HepG2 (cell line): ENCODE data around the gene UBTD1. TPM values are rescaled to one million over a fixed set of nuclear protein-coding genes. Genes with fewer than 3 reads are reported as not detected.
A peak's percentile ranks its signal among the peaks of the same experiment; 100 is the strongest.

Experiments used
- HOXA3 ChIP-seq: sonication (generic); formaldehyde crosslinking; IDR thresholded peaks from 2 replicates; pipeline ENCODE4 v1.5.0; 2020; ENCODE audit warnings: missing genetic modification reagents
- IKZF4 ChIP-seq: sonication (generic); formaldehyde crosslinking; IDR thresholded peaks from 2 replicates; pipeline ENCODE4 v1.5.1; 2020; ENCODE audit warnings: borderline replicate concordance, mild to moderate bottlenecking, low read depth, missing genetic modification reagents; ENCODE audit errors: not compliant biosample characterization
- KDM2A ChIP-seq: sonication (generic); formaldehyde crosslinking; IDR thresholded peaks from 2 replicates; pipeline ENCODE4 v1.4.0; 2020; ENCODE audit warnings: low read depth, missing genetic modification reagents, borderline replicate concordance
- NR2F2 ChIP-seq: IDR thresholded peaks from 2 replicates; pipeline ENCODE4 v1.6.1; 2012; ENCODE audit warnings: low read depth, inconsistent platforms, borderline replicate concordance
- PHB2 ChIP-seq: fragments of 450-650 bp; IDR thresholded peaks from 2 replicates; pipeline ENCODE4 v1.6.1; 2018; ENCODE audit not compliant: partially characterized antibody
- ZNF451 ChIP-seq: sonication (generic); formaldehyde crosslinking; IDR thresholded peaks from 2 replicates; pipeline ENCODE4 v1.5.0; 2020; ENCODE audit warnings: mild to moderate bottlenecking, missing genetic modification reagents
- polyA plus RNA-seq, 8 experiments: library from polyadenylated mRNA; depleted of rRNA in 3 of 8; stranded (reverse) in 7 of 8; unstranded in 1 of 8; fragments of >200 nt; fragmentation: Illumina TruSeq in 4 of 8; extraction: Trizol in 4 of 8; gene quantifications; 2 replicates each; pipeline versions ENCODE4 v1.2.1 to v1.2.3, GENCODE V29; 2011 to 2016; ENCODE audit warnings: low read depth in 4 of 8, missing spikeins in 1 of 8, mixed read lengths in 1 of 8; ENCODE audit not compliant: insufficient read depth in 1 of 8
- total RNA-seq, 5 experiments: library from RNA; depleted of rRNA; stranded (reverse); fragments of >200 nt; fragmentation: Illumina TruSeq; extraction: Trizol; gene quantifications; 2 replicates each; pipeline ENCODE4 v1.2.3, GENCODE V29; 2016; ENCODE audit warnings: low read depth in 1 of 5
- TF ChIP-seq, protein P1 (sequence below): sonication (generic); formaldehyde crosslinking; IDR thresholded peaks from 2 replicates; pipeline ENCODE4 v1.5.0; 2020; ENCODE audit warnings: mild to moderate bottlenecking, missing genetic modification reagents
- TF ChIP-seq, protein P2 (sequence below): sonication (generic); formaldehyde crosslinking; IDR thresholded peaks from one replicate; pipeline ENCODE4 v1.5.1; 2020; ENCODE audit warnings: mild to moderate bottlenecking, missing genetic modification reagents; ENCODE audit errors: not compliant biosample characterization
- TF ChIP-seq, protein P3 (sequence below): sonication (generic); formaldehyde crosslinking; IDR thresholded peaks from 2 replicates; pipeline ENCODE4 v1.5.1; 2020; ENCODE audit warnings: mild to moderate bottlenecking, moderate library complexity, missing genetic modification reagents
- TF ChIP-seq, protein P4 (sequence below), 2 experiments: sonication (generic) in 1 of 2; formaldehyde crosslinking in 1 of 2; IDR thresholded peaks; 2 replicates each; pipeline versions ENCODE4 v1.6.1 to v1.9.0; 2014 to 2022; ENCODE audit warnings: antibody characterized with exemption in 1 of 2, borderline replicate concordance in 1 of 2, inconsistent platforms in 1 of 2, low read depth in 1 of 2, missing genetic modification reagents in 1 of 2

The UBTD1 gene
- total and polyA plus RNA-seq, 2 of the 13 experiments (the other 11 are each of a cell fraction or from before 2014, with no cell fraction given): 7.9 to 10.0 TPM

DNA sequence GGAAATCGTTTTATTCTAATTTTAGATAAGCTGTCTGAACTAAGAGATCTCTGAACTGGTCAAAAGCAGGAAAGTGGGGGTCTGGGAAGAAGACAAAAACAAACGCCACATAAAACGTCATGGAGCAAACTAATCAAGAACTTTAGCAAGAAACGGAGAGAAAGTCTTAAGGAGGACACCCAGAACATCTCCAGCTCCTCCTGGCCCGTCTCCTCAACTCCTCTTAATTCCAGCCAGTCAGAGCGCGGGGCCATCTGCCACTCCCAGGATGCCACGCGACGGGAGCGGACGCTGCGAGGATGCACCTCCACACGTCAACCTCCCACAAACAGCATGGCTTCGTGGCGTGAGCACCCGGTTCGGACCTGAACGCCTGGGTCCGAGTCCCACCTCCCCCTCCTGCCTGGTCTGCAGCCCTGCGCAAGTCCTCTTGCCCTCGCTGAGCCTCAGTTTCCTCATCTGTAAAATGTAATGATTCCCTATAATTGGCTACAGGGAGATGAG lies 1.1 kb upstream of the UBTD1 start (continued):
- TF ChIP-seq, protein P1, sequence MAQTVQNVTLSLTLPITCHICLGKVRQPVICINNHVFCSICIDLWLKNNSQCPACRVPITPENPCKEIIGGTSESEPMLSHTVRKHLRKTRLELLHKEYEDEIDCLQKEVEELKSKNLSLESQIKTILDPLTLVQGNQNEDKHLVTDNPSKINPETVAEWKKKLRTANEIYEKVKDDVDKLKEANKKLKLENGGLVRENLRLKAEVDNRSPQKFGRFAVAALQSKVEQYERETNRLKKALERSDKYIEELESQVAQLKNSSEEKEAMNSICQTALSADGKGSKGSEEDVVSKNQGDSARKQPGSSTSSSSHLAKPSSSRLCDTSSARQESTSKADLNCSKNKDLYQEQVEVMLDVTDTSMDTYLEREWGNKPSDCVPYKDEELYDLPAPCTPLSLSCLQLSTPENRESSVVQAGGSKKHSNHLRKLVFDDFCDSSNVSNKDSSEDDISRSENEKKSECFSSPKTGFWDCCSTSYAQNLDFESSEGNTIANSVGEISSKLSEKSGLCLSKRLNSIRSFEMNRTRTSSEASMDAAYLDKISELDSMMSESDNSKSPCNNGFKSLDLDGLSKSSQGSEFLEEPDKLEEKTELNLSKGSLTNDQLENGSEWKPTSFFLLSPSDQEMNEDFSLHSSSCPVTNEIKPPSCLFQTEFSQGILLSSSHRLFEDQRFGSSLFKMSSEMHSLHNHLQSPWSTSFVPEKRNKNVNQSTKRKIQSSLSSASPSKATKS: no peak
- TF ChIP-seq KDM2A (CRISPR knock-in tag): peak; percentile 85; the same call in 1 of the 2 replicates
- TF ChIP-seq NR2F2: no peak
- peak; percentile 18 for TF ChIP-seq IKZF4 (CRISPR knock-in tag)
- peak; percentile 82 for TF ChIP-seq ZNF451
- TF ChIP-seq, protein P2, sequence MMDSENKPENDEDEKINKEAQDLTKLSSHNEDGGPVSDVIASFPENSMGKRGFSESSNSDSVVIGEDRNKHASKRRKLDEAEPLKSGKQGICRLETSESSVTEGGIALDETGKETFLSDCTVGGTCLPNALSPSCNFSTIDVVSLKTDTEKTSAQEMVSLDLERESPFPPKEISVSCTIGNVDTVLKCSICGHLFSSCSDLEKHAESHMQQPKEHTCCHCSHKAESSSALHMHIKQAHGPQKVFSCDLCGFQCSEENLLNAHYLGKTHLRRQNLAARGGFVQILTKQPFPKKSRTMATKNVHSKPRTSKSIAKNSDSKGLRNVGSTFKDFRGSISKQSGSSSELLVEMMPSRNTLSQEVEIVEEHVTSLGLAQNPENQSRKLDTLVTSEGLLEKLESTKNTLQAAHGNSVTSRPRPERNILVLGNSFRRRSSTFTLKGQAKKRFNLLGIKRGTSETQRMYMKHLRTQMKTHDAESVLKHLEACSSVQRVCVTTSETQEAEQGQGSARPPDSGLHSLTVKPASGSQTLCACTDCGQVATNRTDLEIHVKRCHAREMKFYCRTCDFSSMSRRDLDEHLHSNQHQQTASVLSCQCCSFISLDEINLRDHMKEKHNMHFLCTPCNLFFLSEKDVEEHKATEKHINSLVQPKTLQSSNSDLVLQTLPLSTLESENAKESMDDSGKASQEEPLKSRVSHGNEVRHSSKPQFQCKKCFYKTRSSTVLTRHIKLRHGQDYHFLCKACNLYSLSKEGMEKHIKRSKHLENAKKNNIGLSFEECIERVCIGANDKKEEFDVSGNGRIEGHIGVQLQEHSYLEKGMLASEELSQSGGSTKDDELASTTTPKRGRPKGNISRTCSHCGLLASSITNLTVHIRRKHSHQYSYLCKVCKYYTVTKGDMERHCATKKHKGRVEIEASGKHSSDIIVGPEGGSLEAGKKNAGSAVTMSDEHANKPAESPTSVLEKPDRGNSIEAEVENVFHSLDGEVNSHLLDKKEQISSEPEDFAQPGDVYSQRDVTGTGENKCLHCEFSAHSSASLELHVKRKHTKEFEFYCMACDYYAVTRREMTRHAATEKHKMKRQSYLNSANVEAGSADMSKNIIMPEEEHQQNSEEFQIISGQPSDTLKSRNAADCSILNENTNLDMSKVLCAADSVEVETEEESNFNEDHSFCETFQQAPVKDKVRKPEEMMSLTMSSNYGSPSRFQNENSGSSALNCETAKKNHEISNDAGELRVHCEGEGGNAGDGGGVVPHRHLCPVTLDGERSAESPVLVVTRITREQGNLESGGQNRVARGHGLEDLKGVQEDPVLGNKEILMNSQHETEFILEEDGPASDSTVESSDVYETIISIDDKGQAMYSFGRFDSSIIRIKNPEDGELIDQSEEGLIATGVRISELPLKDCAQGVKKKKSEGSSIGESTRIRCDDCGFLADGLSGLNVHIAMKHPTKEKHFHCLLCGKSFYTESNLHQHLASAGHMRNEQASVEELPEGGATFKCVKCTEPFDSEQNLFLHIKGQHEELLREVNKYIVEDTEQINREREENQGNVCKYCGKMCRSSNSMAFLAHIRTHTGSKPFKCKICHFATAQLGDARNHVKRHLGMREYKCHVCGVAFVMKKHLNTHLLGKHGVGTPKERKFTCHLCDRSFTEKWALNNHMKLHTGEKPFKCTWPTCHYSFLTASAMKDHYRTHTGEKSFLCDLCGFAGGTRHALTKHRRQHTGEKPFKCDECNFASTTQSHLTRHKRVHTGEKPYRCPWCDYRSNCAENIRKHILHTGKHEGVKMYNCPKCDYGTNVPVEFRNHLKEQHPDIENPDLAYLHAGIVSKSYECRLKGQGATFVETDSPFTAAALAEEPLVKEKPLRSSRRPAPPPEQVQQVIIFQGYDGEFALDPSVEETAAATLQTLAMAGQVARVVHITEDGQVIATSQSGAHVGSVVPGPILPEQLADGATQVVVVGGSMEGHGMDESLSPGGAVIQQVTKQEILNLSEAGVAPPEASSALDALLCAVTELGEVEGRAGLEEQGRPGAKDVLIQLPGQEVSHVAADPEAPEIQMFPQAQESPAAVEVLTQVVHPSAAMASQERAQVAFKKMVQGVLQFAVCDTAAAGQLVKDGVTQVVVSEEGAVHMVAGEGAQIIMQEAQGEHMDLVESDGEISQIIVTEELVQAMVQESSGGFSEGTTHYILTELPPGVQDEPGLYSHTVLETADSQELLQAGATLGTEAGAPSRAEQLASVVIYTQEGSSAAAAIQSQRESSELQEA: no peak
- peak; percentile 74 for TF ChIP-seq HOXA3
- no peak for TF ChIP-seq PHB2
- TF ChIP-seq, protein P3, sequence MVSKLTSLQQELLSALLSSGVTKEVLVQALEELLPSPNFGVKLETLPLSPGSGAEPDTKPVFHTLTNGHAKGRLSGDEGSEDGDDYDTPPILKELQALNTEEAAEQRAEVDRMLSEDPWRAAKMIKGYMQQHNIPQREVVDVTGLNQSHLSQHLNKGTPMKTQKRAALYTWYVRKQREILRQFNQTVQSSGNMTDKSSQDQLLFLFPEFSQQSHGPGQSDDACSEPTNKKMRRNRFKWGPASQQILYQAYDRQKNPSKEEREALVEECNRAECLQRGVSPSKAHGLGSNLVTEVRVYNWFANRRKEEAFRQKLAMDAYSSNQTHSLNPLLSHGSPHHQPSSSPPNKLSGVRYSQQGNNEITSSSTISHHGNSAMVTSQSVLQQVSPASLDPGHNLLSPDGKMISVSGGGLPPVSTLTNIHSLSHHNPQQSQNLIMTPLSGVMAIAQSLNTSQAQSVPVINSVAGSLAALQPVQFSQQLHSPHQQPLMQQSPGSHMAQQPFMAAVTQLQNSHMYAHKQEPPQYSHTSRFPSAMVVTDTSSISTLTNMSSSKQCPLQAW: peak; percentile 39
- TF ChIP-seq, protein P4, sequence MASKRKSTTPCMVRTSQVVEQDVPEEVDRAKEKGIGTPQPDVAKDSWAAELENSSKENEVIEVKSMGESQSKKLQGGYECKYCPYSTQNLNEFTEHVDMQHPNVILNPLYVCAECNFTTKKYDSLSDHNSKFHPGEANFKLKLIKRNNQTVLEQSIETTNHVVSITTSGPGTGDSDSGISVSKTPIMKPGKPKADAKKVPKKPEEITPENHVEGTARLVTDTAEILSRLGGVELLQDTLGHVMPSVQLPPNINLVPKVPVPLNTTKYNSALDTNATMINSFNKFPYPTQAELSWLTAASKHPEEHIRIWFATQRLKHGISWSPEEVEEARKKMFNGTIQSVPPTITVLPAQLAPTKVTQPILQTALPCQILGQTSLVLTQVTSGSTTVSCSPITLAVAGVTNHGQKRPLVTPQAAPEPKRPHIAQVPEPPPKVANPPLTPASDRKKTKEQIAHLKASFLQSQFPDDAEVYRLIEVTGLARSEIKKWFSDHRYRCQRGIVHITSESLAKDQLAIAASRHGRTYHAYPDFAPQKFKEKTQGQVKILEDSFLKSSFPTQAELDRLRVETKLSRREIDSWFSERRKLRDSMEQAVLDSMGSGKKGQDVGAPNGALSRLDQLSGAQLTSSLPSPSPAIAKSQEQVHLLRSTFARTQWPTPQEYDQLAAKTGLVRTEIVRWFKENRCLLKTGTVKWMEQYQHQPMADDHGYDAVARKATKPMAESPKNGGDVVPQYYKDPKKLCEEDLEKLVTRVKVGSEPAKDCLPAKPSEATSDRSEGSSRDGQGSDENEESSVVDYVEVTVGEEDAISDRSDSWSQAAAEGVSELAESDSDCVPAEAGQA (IDR thresholded peaks at IDR 0.05; ENCODE audit: low read depth): no peak
- TF ChIP-seq, protein P4 (CRISPR knock-in tag; IDR thresholded peaks at IDR 0.05; ENCODE audit: borderline replicate concordance): no peak
